Esophagus squamous epithelium (tissue), 4 donors: ENCODE measurements around the gene TMEM272.

ENCODE experiments used
- CTCF ChIP-seq, 6 experiments: fragments of 450-650 bp in 4 of 6; fragments of 200-600 bp in 2 of 6; sonication (generic) in 2 of 6; IDR thresholded peaks; one replicate each; pipeline ENCODE4 v1.5.1; 2016 to 2019; ENCODE audit warnings: antibody characterized with exemption in 6 of 6, mild to moderate bottlenecking in 4 of 6, moderate library complexity in 4 of 6
- POLR2A ChIP-seq, 4 donors: fragments of 450-650 bp; IDR thresholded peaks; one replicate each; pipeline ENCODE4 v1.6.1; 2017; ENCODE audit warnings: antibody characterized with exemption in 4 of 4, mild to moderate bottlenecking in 4 of 4, moderate library complexity in 3 of 4

GRCh38 chr13:51874651-51875050, 29.7 kb upstream of the TMEM272 start:
- TF ChIP-seq CTCF (IDR thresholded peaks at IDR 0.05) (no peak), POLR2A (IDR thresholded peaks at IDR 0.05) (no peak)
